WTC11 (cell line): Measurements from ENCODE around the gene RASA4B.
"Not testable (repeated sequence)": the region's sequence is repeated elsewhere in the genome, so short reads cannot be mapped to it uniquely, and the experiment has no call there.

Experiments
- FOXJ3 ChIP-seq: sonication (generic); formaldehyde crosslinking; IDR thresholded peaks from 2 replicates; pipeline ENCODE4 v1.9.0; 2021; ENCODE audit warnings: missing genetic modification reagents, mild to moderate bottlenecking, borderline replicate concordance
- TCF7 ChIP-seq: sonication (generic); formaldehyde crosslinking; IDR thresholded peaks from 2 replicates; pipeline ENCODE4 v1.8.0; 2022; ENCODE audit warnings: mild to moderate bottlenecking, low read depth, missing genetic modification reagents, moderate library complexity
- ZNF138 ChIP-seq: sonication (generic); formaldehyde crosslinking; conservative IDR thresholded peaks from 2 replicates; pipeline ENCODE4 v1.8.1; 2022; ENCODE audit warnings: mild to moderate bottlenecking, moderate library complexity, missing genetic modification reagents
- TF ChIP-seq, protein P1 (sequence below): sonication (generic); formaldehyde crosslinking; IDR thresholded peaks from 2 replicates; pipeline ENCODE4 v1.8.0; 2022; ENCODE audit warnings: mild to moderate bottlenecking, missing genetic modification reagents

DNA sequence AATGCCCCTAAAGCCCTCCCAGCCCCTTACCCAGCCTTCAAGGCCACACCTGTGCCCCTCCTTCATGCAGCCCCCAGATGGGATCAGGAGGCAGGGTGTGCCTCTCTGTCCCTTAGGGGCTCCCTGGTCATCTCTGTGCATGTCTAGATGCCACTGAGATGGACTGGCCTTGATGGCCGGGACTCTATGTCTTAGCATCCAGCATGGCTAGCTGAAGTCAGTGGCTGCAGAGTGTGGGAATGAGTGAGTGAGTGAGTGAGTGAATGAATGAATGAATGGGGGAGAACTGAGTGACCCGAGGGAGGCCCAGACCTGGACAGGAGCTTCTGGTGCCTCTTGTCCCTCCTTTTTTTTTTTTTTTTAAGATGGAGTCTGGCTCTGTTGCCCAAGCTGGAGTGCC is 14.6 kb upstream of the RASA4B start:
- not testable (repeated sequence) for TF ChIP-seq FOXJ3, ZNF138, TCF7 (CRISPR knock-in tag)
- TF ChIP-seq, protein P1, sequence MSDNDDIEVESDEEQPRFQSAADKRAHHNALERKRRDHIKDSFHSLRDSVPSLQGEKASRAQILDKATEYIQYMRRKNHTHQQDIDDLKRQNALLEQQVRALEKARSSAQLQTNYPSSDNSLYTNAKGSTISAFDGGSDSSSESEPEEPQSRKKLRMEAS (CRISPR knock-in tag), result not testable (repeated sequence)
